Left cardiac atrium (tissue), 4 donors: ENCODE measurements around the gene MANSC1. TPM values are rescaled to one million over a fixed set of nuclear protein-coding genes. Genes with fewer than 3 reads are reported as not detected.

ENCODE experiments used
- ATAC-seq, 2 donors: fragments of 200-7000 bp; cut with Tn5 transposase; one replicate each; pipeline ENCODE4 v1.9.1; 2020; ENCODE audit warnings: mild to moderate bottlenecking in 2 of 2, moderate library complexity in 2 of 2
- DNase-seq: peaks from one replicate; pipeline ENCODE4 v3.0.0-alpha.2; 2020
- intact Hi-C, 2 donors: fragments of 100-400 bp; cut with DNase I; formaldehyde crosslinking; loops; one replicate each; pipeline versions ENCODE4 v1.14.1 to v1.15.1; 2022 to 2023
- long read RNA-seq: library from polyadenylated mRNA; unstranded; transcript quantifications from one replicate; pipeline ENCODE4 v2.0.0, GENCODE V29; 2021
- total RNA-seq, 2 donors: library from RNA; stranded (reverse); fragmentation: NEBNext Ultra II Directional; extraction: Animal tissue kit (Norgen Biotek cat#: 25700); gene quantifications; one replicate each; pipeline ENCODE4 v1.2.1, GENCODE V29; 2021
- donor health status: DM: no; HTN: yes; CAD: no.
- donor health status: DM: no; HTN: yes; CAD: no; lungs with severe emphysema.
- donor health status: DM: yes; HTN: yes; CAD: no.
- donor health status: Dilated cardiomyopathy.

The MANSC1 gene
- total RNA-seq: 10 to 100 TPM; 12.0 to 18.5 TPM
- long read RNA-seq, full-length matches to known transcripts: 7 of 8 reads
- long read RNA-seq, partial matches to known transcripts: 1 of 8 reads
- long read RNA-seq, other reads (novel, unspliced or antisense): 0 of 8 reads

DNA sequence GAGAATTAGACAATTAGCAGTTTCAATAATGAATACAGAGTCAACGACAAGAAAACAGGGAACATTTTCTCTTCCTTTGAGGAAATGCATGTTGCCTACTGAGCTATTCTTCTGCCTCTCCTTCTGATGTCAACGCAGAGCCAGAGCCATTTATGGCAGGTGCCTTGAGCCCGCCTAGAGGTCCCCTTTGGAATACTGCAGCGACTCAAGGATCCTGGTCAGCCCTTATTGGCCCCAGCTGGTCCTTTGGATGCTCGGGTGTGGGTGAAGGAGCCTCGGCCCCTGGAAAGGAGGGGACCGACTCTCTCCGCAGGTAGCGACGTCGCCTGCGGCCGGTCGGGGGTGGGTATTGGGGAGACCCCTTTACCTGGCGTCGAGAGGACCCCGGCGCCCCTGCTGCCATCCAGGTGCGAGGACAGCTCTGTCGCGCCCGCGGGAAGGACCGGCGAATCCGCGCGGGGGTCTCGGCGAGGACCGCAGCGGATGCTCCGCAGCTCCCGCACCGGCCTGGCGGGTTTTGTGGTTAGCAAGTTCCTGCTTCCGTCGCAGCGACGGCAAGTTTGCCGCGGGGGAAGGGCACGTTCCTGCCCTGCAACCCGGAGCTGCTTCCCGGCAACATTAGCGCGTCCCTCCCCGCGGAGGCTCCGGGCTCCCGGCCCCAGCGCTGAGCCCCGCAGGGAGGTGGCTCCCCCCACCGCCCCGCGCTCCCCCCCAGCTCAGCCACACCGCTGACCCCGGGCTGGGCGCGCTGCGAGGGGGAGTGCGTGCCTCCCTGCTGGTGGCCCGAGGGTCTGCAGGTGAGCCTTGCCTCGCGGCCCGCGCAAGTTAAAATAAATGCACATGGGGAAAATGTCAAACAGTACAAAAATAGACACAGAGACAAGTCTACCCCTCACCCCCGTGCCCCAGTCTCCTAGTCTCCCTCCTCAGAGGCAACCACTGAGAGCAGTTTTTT is at the start of gene MANSC1:
MANSC1 (minus strand) TSS at position 532 of the 955 bp plus-strand sequence. CDS start 6,928 bp downstream, outside the sequence.
- ATAC-seq: peak; percentile 92 to 95
- intact Hi-C loops: no loop called here
- peak; percentile 81 for DNase-seq

DNA sequence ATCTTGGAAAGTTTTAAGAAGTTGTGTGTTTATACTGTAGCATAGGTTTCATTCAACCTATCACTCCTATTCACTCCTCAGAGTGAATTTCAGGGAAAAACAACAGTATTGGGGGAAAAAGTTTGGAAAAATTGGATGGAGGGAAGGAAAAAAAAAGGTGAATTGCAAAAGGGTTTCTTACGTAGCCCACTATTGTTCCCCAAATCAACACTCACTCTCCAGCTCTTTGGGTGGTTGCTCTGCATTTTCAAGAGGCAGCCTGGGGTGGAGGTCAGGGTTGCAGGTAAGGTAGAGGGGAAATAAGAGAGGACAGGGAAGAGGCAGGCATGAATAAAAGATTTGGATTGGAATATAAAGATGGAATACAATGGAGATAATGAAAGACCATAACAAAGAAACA is 49.1 kb upstream of the MANSC1 start:
- DNase-seq (no peak), ATAC-seq (no peak)
- intact Hi-C loops: no loop called here

DNA sequence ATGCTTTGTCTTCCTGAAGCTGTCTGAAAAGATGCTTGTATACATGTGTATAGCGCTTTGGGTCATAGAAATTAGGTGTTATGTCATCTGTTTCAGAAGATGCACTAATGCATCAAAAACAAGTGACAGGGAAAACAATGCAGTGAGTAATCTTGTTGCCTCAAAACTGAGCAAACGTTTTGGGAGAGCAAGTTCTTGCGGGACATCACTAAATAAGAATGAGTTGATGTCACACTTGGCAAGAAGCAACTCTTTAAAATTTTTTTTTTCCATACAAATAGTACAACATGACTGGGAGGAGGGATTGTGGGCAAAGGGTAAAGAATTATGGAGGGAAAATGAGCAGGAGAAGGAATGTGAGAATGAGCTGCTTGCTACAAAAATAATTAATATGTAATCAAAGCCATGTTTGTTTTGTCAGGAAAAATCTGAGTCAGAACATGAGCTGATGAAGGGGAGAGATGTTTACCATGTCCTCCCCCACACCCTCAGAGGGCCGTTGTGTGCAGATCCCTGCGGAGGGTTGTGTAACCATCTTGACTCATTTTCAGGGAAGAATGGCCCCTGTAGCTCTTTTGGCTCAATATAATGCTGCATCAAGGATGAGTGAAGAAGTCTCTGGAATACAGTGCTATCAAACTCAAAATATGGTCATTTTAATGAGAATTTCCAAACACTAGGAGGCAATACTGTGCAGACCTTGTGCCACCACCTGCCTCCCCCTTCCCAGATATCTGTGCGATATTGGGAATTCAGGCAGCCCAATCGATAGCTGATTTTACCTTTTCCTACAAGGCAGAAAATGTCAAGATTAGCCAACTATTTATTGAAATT is 48.2 kb upstream of the MANSC1 start:
- peak; percentile 87 to 98 for ATAC-seq
- peak; percentile 70 for DNase-seq
- intact Hi-C loops: no loop called here

DNA sequence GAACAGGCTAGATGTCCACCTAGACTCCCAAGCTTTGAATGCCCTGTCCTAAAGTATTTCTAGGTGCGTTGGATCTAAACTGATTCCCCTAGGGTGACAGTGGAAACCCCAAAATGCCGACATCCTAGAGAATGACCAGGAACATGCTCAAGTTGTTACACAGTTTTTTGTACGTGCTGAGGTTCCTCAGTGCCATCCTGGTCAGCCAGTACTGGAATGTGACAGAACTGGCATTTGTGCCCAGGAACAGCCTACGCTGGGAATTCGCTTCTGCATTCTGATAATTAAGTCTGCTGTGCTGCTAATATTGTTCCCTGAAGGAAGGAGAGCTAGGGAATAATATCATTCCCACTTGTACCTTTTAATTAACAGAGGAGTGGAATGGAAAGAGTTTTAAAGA is 47.1 kb upstream of the MANSC1 start:
- ATAC-seq: no peak
- intact Hi-C loops: no loop called here
- no peak for DNase-seq

DNA sequence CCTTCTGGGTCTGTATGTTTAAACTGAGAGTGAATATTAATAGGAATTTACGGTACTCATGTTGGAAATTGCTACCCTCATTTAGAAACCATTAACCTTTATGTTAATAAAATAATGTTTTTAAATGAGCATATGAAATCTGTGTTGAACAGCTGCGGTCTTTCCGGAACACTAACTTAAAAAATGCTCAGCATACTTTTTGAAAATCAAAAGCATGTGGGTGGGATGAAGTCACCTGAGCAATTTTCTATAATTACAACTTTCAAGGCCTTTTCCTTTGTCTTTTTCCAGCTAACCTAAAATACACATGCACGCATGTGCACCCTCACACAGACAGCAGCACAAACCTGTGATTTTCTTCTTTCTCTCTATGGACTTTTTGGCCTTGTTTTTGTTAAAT is 46.7 kb upstream of the MANSC1 start:
- ATAC-seq (no peak), DNase-seq (no peak)
- intact Hi-C loops: no loop called here

DNA sequence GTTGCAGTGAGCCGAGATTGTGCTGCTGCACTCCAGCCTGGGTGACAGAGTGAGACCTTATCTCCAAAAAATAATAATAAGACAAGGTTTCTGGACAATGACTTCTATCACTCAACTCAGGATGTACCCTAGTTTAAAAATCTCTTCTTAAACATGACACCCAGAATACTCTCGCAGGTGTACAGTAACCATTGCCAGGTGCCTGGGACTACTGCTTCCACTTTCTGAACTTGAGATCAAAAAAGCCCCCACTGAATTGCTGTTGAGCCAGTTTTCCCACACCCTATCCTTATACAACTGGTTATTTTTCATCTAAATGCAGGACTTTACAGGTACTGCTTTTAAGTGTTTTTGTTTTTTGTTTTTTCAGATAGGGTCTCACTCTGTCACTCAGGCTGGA is 43.1 kb upstream of the MANSC1 start:
- ATAC-seq: no peak
- intact Hi-C loops: no loop called here
- DNase-seq: no peak

DNA sequence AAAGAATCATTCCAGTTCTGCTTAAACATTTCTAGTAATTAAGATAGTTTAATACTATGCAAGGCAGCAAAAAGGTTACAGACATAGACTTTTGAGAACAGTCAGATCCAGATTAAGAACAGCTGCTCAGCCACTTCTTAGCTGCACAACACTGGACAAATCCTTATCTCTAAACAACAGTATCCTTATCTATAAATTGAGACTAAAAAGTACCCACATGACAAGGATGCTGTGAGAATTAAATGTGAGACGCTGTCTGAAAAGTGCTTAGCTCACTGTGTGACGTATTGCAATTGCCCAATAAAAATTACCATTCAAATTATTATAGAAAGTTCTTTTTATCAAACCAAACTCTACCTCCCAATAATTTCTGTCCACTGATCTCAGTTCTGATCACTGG is 42.4 kb upstream of the MANSC1 start:
- no peak for DNase-seq
- no peak for ATAC-seq
- intact Hi-C loops: no loop called here

DNA sequence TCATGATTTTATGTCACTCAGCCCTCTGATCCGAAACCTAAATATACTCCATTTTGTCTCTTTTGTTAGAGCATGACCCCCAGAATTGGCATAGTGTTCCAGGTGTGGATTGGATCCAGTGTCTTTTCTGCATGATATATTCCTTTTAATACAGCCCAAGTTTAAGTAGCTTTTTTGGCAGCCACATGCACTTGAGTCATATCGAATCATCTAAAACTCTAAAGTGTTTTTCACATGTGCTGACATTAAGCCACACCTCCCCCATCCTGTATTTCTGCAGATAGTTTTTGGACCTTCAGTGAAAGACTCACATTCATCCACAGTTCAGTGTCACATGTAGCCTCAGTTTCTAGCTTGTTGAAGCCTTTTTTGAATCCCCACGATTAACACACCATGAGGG is 37.5 kb upstream of the MANSC1 start:
- ATAC-seq: peak in 1 of 2 donors; percentile 51
- DNase-seq: no peak
- intact Hi-C loops: no loop called here

DNA sequence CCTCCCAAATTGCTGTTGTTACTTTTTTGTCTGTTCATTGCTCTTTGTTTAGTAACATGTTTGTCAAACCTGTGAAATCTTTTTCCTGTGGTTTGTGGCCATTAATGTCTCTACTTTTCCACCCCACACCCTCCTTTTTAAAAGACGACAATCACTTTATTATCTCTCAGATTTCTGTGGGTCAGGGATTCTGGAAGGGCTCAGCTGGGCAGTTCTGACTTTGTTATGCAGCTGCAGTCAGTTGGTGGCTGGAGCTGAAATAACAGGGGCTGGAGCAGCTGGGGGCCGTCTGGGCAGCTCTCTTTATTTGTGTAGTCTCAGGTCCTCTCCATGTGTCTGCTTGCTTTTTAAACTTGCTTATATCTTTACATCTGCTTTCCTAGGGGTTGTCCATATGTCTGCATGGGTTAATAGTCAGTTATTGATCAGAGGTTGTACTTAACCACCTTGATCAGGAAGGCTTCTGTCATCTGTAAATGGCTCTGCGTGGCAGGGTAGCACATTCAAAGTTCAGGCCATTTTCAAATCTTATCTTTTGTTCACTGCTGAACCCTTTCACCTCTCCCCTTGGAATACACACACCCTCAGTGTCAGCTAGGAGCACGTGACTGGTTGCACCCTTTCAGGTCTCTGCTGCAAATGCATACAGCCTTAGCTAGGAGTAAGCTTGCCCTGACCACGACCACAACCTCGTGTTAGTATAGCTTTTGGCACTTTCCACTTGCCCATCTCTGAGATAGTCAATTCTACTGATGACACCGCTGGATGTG is 34.7 kb upstream of the MANSC1 start:
- ATAC-seq: no peak
- intact Hi-C loops: no loop called here
- no peak for DNase-seq

DNA sequence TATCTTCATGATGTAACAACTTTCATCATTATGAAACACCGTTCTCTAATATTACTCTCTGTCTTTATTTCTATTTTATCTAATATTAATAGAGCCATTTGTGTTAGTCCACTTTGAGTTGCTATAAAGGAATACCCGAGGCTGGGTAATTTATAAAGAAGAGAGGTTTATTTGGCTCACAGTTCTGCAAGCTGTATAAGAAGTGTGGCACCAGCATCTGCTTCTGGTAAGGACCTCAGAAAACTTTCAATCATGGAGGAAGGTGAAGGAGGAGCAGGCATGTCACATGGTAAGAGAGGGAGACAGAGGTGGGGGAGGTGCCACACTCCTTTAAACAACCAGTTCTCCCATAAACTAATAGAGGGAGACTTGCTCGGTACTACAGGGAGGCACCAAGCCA is 31.9 kb upstream of the MANSC1 start:
- ATAC-seq: no peak
- intact Hi-C loops: no loop called here
- no peak for DNase-seq

DNA sequence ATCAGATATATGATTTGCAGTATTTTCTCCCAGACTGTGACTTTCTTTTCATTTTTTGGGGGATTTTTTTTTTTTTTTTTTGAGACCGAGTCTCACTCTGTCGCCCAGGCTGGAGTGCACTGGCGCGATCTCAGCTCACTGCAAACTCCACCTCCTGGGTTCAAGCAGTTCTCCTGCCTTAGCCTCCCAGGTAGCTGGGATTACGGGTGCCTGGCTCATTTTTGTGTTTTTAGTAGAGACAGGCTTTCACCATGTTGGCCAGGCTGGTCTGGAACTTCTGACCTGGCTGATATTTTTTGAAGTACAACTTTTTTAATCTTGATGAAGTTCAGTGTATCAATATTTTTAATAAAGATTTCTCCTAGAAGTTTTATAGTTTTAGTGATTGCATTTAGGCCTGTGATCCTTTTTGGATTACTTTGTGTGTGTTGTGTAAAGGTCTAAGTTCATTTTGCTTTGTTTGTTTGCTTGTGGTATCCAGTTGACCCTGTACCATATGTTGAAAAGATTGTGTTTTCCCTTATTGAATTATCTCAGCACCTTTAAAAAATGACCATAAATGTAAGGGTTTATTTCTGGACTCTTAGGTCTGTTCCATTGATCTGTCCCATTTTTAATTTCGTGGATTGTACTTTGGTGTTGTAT is 31.0 kb upstream of the MANSC1 start:
- DNase-seq (no peak), ATAC-seq (no peak)
- intact Hi-C loops: no loop called here

DNA sequence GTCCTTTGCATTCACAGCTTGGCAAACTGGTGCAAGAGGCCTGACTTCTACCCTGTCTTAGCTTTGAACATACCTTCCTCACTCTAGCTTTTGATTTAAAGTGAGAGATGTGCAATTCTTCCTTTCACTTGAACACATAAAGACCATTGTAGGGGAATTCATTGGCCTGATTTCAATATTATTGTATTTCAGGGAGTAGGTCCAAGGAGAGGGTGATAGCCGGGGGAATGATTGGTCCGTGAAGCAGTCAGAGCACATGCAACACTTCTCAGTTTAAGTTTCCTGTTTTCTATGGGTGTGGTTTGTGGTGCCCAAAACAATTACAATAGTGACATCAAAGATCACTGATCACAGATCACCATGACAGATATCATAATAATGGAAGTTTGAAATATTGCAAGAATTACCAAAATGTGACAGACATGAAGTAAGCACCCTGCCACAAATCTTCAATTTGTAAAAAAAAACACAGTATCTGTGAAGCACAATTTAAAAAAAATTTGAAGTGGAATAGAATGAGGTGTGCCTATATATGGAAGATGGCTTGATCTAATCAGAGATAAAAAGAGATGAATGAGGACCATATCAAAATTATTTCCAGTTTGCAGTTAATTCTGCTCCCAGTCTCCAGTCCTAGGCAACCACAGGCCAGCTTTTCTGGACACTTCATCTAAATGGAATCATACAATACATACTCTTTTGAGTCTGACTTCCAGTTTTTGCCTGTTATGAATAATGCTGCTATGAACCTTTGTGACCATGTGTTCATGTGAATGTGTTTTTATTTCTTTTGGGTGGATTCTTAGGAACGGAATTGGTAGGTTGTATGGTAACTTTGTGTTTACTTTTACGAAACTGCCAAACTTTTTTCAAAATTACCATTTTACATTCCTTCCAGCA is 30.0 kb upstream of the MANSC1 start:
- intact Hi-C loops: loop anchor here (5.0 to 10.0 kb wide), 2 partner anchors 187 to 325 kb away; no protein-coding TSS in a partner anchor
- DNase-seq: no peak

DNA sequence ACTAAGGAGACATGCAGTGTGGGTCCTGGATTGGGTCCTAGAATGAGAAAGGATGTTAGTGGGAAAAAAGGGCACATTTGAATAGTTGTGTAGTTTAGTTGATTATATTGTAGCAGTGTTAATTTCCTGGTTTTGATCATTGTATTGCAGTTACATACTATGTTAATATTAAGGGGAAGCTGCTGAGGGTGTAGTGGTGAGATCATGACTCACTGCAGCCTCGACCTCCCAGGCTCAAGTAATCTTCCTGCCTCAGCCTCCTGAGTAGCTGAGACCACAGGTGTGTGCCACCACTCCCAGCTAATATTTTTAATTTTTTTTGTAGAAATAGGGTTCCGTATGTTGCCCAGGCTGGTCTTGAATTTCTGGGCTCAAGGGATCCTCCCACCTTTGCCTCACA is 28.6 kb upstream of the MANSC1 start:
- no peak for DNase-seq
- intact Hi-C loops: loop anchor here (5.0 to 10.0 kb wide), 2 partner anchors 189 to 326 kb away; no protein-coding TSS in a partner anchor
- ATAC-seq: no peak

More for the DNA sequence above, 30.0 kb upstream of the MANSC1 start:
- peak; percentile 42 to 72 for ATAC-seq

DNA sequence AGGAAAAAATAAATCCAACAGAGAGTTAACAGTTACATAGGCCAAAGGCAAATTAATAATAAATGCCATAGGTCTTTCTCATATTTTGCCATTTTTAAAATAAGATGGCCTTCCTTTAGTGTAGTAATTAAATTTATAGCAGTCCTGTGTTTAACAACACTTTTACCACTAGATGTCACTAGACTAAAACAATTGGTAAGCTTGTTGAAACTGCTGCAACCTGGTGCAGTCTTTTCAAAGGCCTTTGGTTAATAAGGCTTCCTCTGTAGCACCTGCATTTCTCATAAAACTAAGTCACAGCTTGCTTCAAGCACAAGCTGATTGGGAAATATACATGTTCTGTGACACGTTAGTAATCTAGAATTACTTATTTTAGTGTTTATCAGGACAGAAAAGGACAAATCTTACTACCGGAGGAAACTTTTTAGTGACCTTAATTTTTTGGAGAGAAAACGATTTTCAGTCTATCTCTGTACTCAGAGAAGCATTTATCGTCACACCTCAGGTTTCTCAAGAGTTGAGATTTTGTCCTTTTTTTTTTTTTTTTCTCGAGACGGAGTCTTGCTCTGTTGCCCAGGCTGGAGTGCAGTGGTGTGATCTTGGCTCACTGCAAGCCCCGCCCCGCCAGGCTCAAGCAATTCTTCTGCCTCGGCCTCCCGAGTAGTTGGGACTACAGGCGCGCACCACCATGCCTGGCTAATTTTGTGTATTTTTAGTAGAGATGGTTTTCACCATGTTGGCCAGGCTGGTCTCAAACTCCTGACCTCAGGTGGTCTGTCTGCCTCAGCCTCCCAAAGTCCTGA is 26.8 kb upstream of the MANSC1 start:
- DNase-seq: no peak
- intact Hi-C loops: loop anchor here (2.0 to 10.0 kb wide), 4 partner anchors 188 to 328 kb away; no protein-coding TSS in a partner anchor
- ATAC-seq: peak; percentile 81 to 84

DNA sequence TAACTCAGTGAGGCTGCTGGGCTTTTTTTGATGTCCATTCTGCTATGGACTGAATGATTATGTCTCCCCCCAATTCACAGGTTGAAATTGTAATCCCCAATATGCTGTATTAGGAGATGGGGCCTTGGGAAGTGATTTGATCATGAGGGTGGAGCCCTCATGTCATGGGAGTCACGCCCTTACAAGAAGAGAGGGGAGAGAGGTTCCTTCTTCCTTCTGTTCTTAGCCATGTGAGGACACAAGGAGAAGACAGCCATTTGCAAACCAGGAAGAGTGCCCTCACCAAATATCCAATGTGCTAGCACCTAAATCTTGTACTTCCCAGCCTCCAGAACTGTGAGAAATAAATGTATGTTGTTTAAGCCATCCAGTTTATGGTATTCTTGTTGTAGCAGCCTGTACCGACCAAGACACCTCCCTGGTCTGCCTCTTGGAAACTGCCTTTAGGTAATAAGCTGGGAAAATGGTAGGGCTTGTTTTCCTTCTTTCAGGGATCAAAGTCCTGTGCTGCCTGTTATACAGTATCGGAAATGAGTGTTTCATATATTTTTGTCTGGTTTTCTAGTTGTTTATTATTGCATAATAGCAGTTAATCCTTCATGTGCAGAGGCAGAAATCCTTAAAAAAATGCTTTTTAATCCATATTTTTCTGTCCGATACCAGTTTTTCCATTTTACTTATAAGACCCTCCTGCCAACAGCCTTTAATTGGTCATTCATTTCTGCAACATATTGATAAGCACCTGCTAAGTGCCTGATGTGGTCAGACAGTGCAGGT is 23.1 kb upstream of the MANSC1 start:
- intact Hi-C loops: loop anchor here in 1 of 2 donors (10.0 kb wide), 1 partner anchor 332 kb away; no protein-coding TSS in a partner anchor
- ATAC-seq: no peak

DNA sequence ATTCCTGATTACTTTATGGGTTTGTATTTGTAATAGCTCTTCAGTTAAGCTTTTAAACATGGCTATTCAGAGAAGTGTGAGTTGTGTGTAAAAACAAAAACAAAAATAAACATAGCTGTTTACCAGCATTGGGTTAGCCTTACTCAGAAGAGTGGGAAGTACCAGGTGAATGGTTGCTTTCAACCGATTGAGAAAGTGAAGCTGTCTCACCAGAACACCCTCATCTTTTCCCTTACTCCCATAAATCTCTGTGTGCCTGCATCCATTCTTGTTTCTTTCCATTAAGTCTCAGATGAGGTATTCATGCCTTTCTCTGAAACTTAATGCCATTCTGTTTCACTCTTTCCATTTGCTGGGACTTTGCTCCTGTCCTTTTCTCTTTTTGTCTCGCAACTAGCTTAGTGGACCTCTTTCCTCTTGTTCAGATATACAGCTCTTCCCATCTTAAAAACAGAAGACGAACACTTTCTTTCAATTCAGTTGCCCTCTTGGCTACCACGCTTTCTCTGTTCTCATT is 17.5 kb upstream of the MANSC1 start:
- DNase-seq: no peak
- intact Hi-C loops: no loop called here

More for the DNA sequence above, 23.1 kb upstream of the MANSC1 start:
- no peak for DNase-seq

More for the DNA sequence above, 17.5 kb upstream of the MANSC1 start:
- ATAC-seq: no peak
